NCI-H2107 treated with DMSO at 0.1 percent for 48 hours (cell line): ENCODE data around the gene OR4K13.

Source experiments
- DNase-seq: peaks from one replicate; lab custom pipeline; 2025; ENCODE audit not compliant: unreplicated experiment; lab: John Stamatoyannopoulos, UW

Gene OR4K13, protein sequence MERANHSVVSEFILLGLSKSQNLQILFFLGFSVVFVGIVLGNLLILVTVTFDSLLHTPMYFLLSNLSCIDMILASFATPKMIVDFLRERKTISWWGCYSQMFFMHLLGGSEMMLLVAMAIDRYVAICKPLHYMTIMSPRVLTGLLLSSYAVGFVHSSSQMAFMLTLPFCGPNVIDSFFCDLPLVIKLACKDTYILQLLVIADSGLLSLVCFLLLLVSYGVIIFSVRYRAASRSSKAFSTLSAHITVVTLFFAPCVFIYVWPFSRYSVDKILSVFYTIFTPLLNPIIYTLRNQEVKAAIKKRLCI

DNA sequence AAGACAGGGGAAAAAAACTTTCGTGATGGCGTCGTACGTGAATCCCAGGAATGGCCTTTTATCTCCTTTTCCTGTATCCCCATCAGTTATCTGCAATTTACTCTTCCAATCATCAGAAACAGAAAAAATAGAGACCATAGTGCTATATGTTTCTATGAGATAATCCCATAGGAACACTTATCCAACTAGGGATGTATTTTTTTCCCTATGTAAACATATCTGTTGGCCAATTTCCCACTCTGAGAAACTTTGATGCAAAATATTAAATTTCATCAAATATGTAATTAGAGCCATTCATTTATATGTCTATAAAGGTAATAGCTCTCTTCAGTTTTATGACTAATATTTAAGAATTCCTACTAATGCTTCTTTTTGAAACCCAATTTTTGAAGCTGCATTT, at the start of gene OR4K13:
OR4K13 (minus strand) TSS at position 101 of the 400 bp plus-strand sequence. CDS start 1,280 bp downstream, outside the sequence.
- DNase-seq: no peak

DNA sequence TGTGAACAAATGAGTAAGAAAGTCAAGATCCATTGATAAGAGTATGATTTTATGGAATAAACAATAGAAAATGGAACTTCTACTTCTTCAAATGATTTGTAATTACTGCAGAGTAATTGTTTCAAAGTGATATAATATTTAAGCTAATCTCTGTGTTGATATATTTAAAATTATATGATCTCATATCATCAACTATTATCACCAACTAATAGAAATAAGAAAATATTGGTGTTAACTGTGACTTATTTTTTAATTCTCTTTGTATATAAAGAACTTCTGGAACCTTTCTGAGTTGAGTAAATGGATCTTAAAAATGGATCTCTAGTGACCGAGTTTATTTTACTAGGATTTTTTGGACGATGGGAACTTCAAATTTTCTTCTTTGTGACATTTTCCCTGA, 23.9 kb upstream of the OR4K13 start, which contains the start of gene OR4L1:
OR4L1 (plus strand) TSS at position 301 of the 400 bp plus-strand sequence; CDS start at position 301, 0 bp downstream.
- no peak for DNase-seq

DNA sequence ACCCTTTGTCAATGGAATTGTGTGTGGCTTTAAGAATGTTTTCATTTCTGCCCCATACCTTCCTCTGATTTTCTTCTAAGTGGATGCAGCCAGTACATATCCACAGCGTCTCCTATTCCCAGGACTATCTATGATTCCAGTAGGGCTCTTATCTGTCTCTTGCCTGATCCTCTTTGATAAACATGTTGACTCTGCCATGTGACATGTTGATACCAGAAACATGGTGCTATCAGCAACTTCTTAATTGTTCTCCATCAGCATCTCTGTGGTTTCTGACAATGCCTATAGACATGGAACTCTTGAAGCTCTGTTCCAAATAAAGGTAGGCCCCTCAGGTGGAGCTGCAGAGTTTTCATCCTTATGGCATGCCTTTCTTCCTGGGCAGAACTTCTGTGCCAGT, 12.4 kb upstream of the OR4K13 start:
- DNase-seq: no peak

DNA sequence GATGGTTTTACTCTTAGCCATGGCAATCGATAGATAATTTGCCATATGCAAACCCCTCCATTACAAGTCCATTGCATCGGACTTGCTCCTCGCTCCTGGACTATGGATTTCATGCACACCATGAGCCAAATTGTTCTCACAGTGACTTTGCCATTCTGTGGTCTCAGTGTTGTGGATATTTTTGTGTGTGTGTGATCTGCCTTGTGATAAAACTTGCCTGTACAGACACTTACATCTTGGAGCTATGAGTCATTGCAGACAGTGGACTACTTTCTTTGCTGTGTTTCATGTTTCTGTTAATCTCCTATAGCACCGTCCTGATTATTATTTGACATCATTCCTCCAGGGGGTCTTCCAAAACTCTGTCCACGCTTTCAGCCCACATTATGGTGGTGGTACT, 8.4 kb upstream of the OR4K13 start:
- no peak for DNase-seq

DNA sequence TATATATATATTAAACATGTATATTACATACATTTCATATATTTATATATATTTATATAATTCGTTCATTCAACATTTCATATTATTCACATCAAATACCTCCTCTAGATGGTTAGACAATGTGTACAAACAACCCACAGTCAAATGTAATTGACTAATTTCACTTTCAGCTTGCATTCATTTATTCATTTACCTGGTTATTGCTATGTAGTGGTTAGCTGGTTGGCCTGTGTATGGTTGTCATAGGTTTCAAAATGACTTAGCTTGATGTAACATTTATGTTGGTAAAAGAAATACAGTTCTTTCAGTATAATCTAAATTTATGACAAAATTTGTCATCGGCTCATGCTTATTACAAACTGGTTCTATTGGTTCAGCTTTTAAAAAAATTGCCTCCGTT, 389 bp downstream of the OR4K13 start:
- no peak for DNase-seq

DNA sequence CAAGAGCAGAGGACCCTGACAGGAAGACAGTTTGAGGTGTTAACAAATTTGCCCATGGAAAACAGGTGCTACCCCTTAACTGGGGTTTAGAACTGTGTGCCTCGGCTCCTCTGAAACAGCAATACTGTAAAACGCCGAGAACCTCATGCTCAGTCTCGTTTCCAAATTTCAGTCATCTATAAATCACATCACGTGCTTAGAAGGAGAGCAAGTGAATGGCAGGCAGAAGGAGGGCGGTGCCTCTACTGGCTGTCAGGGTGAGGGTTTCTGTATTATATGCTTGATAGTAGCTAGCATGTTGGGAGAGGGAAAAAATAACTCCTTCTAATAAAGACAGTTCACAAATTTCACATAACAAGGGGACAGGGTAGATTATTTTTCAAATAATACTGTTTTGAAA, 4.8 kb downstream of the OR4K13 start:
- no peak for DNase-seq

DNA sequence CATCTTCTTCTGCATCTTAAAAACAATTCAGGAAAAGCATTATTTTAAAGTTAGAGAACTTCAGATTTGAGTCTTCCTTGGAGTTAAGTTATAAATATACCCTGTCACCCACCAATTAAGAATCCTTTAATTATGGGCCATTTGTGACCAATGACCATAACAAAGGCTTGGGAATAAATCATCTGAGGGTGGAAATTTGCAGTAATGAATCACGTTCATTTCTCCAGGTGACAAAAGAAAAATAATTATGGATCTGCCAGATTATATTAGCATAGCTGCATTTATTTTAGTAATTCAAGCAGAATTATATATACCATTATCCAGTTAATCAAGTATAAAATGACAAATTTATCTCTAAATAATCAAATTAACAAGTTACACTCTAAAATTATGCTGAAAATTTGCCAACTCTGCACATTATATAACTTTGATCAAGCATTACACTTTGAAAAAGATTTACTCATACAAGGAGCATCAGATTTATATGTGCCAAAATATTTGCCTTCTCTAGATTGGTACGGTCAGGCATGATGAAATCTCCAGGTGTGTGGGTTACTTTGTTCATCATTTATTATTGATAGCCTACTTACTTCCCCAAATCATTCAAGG, 16.5 kb downstream of the OR4K13 start, which contains the start of gene OR4K14:
OR4K14 (minus strand) TSS at position 51 of the 609 bp plus-strand sequence. CDS start 4,114 bp downstream, outside the sequence.
- no peak for DNase-seq

DNA sequence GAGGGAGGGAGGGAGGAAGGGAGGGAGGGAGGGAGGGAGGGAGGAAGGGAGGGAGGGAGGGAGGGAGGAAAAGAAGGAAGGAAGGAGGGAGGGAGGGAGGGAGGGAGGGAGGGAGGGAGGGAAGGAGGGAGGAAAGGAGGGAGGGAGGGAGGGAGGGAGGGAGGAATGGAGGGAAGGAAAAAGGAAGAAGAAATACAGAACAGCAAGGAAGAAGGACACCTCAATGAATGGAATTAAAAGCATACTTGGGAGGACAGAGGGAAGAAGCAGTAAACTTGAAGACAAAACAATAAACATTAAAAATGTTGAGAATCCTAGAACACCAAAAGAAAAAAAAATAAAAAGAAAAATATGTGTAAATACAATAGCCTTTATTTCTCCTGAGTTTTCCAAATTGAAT, 27.7 kb downstream of the OR4K13 start:
- no peak for DNase-seq

DNA sequence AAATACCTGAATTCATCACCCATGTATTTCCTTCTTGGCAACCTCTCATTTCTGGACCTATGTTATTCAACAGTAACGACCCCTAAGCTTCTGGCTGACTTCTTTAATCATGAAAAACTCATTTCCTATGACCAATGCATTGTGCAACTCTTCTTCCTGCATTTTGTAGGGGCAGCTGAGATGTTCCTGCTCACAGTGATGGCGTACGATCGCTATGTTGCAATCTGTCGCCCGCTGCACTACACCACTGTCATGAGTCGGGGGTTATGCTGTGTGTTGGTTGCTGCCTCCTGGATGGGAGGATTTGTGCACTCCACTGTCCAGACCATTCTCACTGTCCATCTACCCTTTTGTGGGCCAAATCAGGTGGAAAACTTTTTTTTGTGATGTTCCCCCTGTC, 33.5 kb downstream of the OR4K13 start:
- DNase-seq: no peak

DNA sequence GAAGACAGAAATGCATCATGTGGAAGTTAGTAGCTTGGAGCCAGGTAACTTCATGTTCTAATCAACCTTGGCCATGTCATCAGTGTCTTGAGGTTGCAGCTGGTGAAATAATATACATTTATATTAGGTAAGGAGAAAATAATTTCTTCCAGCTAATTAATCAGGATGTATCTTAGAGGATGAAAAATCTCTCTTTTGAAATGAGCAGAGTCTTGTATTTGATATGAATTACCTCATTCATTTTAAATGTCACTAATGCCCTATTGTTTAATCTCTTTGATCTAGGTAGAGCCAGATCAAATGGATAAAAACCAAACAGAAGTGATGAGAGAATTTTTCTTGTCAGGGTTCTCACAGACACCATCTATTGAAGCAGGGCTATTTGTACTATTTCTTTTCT, 34.0 kb downstream of the OR4K13 start, which contains the start of gene OR4Q2:
OR4Q2 (plus strand) TSS at position 301 of the 400 bp plus-strand sequence.
- DNase-seq: no peak

DNA sequence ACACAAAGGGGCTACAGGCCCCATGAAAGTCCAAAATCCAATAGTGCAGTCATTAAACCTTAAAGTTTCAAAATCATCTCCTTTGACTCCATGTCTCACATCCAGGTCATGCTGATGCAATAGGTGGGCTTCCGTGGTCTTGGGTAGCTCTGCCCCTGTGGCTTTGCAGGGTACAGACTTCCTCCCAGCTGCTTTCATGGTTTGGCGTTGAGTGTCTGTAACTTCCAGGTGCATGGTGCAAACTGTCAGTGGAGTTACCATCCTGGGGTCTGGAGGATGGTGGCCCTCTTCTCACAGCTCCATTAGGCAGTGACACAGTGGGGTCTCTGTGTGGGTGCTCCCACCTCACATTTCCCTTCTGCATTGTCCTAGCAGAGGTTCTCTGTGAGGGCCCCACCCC, 42.4 kb downstream of the OR4K13 start:
- DNase-seq: no peak
